Activated CD8-positive, alpha-beta memory T cell treated with anti-CD3 and anti-CD28 coated beads for 4 hours (primary cell): ENCODE data around the gene CYREN.
"Not testable (repeated sequence)": the region's sequence is repeated elsewhere in the genome, so short reads cannot be mapped to it uniquely, and the experiment has no call there.

Experiments used
- DNase-seq, 2 donors: peaks; one replicate each; pipeline ENCODE4 v3.0.0-alpha.2; 2020; ENCODE audit warnings: low read depth in 2 of 2

CYREN gene, protein sequence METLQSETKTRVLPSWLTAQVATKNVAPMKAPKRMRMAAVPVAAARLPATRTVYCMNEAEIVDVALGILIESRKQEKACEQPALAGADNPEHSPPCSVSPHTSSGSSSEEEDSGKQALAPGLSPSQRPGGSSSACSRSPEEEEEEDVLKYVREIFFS

GRCh38 chr7:135170274-135170997 is at the start of gene CYREN:
Gene CYREN, minus strand, starts transcription at chr7:135170707. Its CDS starts 1,785 bp downstream, at chr7:135168922.
- peak; percentile 80 to 81 for DNase-seq

- no peak for DNase-seq
These were observed 47.4 kb upstream of the CYREN start for GRCh38 chr7:135217645-135218509.

- no peak for DNase-seq
These were observed 45.2 kb upstream of the CYREN start for GRCh38 chr7:135215698-135216097.

DNA sequence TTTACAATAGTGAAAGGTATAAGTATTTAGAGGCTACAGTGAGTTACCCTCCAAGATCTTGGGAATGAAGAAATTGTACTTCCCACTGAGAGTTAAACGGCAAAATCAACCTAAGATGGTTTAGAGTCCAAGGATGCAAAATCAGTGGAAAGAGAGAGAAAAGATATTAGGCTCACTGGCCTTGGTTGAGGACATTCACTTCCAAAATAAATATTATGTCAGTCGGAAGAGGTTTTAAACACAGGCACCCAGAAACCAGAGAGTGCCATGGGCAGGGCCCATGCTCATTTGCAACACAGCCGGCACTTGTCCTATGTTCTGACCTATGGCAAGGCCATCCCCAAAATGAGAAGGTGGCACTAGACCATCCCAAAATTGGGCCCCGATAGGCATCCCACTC is 44.7 kb upstream of the CYREN start:
- no peak for DNase-seq

GRCh38 chr7:135213831-135214230 is 43.3 kb upstream of the CYREN start:
- DNase-seq: no peak

- DNase-seq: not testable (repeated sequence)
These were observed 41.6 kb upstream of the CYREN start for GRCh38 chr7:135211946-135212685.

DNA sequence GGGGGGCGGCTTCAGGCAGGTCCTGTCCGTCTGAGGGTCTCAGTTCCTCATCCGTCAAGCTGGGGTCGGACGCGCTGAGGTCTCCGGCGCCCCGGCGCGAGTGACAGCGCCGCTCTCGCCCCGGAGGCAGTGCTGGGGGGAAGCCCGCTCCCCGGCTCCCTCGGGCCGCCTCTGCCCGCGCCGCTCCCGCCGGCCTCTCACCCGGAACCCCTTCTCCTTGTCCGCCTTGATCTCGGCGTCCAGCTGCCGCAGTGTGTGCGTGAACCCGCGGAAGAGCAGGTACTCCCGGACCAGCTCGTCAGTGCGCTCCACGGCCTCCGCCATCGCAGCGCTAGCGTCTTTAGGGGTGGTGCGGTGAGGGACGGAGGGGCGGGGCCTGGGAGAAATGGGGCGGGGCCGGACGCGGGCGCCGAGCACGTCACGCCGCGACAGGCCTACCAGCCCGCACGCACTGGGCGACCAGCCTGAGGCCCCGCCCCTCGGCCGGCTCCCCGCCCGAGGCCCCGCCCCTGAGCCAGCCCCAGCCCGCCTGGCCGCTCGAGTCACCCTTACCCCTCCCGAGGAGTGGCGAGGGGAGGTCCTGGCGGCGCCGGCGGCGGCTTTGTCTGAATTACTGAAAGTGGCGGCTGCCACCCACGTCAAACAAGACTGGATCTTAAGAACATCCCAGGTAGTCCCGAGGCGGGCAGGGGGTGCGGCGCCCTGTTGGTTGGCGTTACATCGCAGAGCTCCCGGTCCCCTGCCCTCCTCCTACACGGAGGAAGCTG is 40.9 kb upstream of the CYREN start, which contains the start of gene WDR91:
WDR91 (minus strand) TSS at position 348 of the 767 bp plus-strand sequence; CDS start at position 324, 24 bp downstream.
- peak; percentile 91 to 93 for DNase-seq

DNA sequence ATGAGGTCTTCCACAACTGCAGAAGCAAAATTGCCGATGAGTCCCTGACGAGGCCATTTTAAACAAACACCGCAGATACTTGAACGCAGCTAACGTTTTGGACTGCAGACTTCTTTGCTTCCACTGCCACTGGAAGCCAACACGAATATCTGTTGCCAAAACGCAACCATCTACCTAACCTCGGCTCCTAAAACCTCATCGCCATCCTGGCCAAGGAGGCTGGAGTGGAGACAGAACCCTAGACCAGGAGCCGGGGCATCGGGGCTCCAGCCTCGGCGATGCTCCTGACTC is 40.3 kb upstream of the CYREN start:
- no peak for DNase-seq

DNA sequence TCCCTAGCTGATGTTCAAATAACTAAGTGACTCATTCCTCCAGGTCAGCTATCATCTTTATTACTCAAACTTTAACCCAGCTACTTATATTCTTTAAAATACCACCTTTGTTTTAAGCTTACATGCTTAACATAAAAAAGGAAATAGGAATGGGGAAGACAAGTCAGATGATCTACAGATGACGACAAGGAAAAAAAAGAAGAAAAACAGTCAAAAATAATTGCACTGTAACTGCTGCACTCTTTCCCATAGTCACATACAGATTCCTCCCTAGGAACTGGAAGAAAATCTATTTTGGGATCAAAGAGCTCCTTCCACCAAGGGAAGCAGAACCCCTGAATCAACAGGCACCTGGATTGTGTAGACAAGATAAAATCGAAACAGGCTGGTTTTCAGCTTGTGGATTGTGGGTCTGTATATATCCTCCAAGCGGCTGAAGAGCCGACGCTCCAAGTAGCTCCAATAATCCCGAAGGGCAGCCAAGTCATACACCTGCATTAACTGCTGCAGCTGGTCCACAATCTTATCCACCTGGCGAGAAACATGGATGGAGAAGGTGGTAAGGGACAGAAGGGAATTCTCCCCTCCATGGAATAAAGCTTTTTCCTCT is 38.8 kb upstream of the CYREN start:
- no peak for DNase-seq

DNA sequence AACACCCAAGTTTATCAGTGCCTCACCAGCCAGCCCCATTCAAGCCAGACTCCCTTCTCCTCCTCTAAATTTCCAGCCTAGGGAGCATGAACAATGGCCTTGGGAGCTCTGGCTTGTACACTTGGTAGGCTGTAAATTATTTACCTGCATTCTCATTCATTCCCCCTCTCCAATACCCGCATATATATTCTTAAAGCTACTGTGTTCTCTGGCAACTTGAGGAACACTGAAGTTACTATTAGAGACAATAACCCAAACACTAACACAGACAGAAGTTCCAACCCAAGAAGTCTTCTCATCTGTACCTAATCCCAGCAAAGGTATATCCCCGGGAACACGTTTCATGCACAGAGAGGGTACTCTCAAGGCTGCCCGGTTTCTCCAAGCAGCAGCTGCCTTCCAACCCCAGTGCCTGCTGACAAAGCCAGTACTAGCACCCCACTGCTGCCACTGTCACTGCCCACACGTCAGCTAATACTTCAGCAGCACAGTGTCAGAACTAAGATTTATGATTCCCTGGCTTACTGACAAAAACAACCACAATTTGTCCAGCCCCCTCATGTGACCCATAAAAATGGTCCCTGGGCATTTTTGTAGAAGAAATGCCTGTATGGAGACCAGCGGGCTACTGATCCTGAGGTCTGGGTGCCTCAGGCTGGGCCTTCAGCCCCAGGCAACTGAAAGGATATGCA is 37.7 kb upstream of the CYREN start:
- DNase-seq: no peak

DNA sequence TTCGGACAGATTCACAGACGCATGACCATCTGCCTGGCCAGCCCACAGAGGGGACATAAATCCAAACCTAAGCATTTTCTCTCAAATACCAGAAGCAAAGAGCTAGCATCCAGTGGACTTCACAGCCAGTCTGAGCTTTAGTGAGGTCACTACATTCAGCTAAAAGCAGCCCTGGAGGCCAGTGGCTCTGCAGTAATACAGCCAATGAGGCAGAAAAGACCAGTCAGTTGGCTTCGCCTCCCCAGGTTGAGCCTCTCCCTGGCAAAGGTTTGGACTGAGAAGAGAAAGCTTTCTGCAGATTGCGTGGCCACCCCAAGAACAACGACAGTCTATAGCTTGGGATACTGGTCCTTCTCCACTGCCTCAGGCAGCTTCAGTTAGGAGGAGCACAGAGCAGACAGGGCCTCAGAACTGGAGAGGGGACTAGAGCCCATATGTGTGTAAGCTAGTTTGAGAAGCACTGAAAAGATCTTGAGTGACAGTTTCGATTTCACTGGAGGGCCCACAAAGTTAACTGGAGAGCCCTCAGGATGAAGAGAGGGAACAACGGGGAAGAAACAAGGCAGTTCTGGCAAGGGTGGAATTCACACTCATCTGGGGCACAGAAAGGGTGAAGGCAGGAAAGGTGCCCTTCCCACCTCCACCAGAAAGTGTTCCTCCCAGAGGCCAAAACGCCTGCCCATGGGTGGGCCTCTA is 37.0 kb upstream of the CYREN start:
- no peak for DNase-seq

DNA sequence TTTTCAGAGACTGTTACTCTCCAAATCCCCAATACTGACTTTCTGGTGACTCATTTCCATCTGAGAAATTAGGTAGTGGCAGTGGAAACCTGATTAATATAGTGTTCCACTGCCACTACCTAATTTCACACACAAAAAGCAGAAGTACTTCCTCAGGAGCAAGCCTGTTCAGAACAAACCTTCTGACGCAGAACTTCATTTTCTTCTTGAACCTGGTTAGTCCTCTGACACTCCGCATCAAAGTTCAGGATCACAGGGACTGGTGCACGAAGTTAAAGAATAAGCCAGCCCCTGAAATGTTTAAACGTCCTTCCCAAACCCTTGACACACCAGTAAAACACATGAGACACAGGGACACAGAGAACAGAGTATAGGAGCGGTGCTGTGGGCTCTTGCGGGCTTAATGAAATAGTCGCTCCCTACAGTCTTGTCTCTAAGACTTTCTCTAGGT is 36.5 kb upstream of the CYREN start:
- DNase-seq: no peak

DNA sequence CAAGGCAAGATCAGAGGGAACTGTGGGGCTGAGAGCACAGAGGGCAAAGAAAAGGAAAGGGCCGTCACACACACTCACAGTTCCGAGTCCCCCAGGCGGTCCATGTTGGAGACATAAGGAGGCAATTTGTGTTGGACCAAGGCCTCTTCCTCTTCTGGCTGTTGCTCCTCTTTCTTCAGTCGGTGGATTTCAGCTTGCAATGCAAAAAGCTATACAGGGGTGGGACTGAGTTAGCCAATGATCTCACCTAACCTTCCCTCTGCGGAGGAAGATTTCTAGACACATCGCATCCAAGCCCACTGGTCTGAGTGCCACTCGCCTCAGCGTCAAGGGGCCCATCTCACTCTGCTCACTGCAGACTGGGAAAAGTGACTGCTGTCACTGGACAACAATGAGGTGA is 35.3 kb upstream of the CYREN start:
- no peak for DNase-seq

- no peak for DNase-seq
These were observed 34.4 kb upstream of the CYREN start for GRCh38 chr7:135204876-135205275.

- DNase-seq: no peak
These were observed 33.8 kb upstream of the CYREN start for GRCh38 chr7:135204341-135204749.

DNA sequence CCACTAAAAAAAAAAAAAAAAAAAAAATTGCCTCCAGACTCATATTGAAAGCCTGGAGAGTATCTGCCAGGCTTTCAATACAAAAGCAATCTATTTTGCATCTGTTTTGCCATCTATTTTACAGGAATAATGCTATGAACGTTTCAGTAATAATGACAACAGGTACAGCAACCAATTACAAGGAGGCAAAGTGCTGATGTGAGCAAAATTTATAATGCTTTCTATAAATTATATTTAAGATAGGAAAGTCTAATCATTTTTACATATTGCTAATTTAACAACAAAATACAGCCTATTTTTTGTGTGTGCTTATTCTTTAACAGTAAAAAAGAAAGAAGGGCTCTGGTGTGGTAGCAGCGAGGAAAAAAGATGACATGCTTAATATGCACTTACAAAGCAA is 30.8 kb upstream of the CYREN start:
- DNase-seq: no peak

DNA sequence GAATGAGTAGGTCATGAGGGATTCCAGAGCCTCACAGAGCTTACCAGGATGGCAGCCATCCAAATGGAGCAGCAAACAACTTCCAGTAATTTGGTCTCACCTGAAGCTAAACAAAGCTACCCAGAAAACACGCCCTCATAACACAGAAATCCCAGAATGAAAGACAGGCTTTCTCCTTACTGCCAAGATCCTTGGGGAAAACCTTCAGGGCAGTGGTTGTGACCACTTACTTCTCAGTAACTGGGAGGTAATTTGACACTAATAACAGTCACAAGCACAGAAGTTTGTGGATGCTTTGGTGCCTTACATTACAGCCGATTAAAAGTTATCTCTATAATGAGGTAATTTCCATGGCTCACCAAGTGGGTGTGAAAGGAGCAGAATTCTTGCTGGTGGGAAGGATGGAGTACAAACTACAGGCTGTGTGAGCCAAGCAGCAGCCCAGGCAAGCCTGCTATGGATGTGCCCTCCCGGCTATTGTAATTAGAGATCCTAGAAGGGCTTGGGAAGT is 30.4 kb upstream of the CYREN start:
- DNase-seq: no peak

DNA sequence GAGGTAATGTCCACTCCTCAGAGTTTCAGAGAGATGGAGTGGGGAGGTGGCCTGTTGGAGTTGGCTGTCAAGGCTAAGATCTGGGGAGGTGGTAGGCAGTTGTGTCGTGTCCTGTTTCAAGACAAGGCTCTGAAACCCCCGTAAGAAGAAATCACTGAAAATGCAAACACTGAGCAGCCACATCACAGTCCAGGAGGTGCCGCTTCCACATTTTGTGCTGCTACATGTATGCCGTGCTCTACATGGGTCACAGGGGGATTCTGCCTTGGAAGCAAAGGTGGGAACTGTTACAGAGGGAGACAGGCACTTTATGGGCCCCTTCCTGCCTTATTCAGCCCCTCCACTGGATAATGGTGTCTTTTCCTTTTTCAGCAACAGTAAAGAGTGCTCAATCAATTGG is 28.9 kb upstream of the CYREN start:
- DNase-seq: no peak

GRCh38 chr7:135197906-135198655 is 27.6 kb upstream of the CYREN start:
- DNase-seq: no peak
